ENCODE measurements around the gene HSPH1.

GRCh38 chr13:31179754-31180153, 18.1 kb upstream of the HSPH1 start:
- TF ChIP-seq POLR2A (IDR thresholded peaks at IDR 0.05) (no peak), POLR2AphosphoS5 (IDR thresholded peaks at IDR 0.05) (no peak), CTCF (IDR thresholded peaks at IDR 0.05) (no peak)

All from gastroesophageal sphincter (tissue), 3 donors.